ENCODE measurements around the gene AMFR.

GRCh38 chr16:56411624-56412023, 13.7 kb downstream of the AMFR start:
- TF ChIP-seq CTCF (IDR thresholded peaks at IDR 0.05; ENCODE audit: low read length) (no peak), EZH2 (IDR thresholded peaks at IDR 0.05; ENCODE audit: borderline replicate concordance, low read length) (no peak)
